ENCODE data around the gene FAM227A.

- TF ChIP-seq ZNF274 (IDR thresholded peaks at IDR 0.05; ENCODE audit: low read depth, low read length) (no peak), YY1 (IDR thresholded peaks at IDR 0.05; ENCODE audit: insufficient read depth, insufficient read length) (no peak)
Measured at GRCh38 chr22:38700789-38701628, 44.8 kb upstream of the FAM227A start, which contains the start of gene JOSD1.
